Transverse colon (tissue), 4 donors: ENCODE data around the gene DUSP12.

Experiments
- POLR2AphosphoS5 ChIP-seq, 3 donors: sonication (generic); formaldehyde crosslinking; IDR thresholded peaks; one replicate each; pipeline ENCODE4 v1.6.1; 2016; ENCODE audit warnings: antibody characterized with exemption in 3 of 3
- TF ChIP-seq, protein P1 (sequence below), 5 experiments: fragments of 200-600 bp in 3 of 5; fragments of 450-650 bp in 2 of 5; sonication (generic) in 3 of 5; IDR thresholded peaks; 1 replicate in 2 of 5; 2 replicates in 3 of 5; pipeline ENCODE4 v1.5.1; 2016 to 2017; ENCODE audit warnings: antibody characterized with exemption in 5 of 5, inconsistent platforms in 3 of 5, mild to moderate bottlenecking in 2 of 5, moderate library complexity in 1 of 5

GRCh38 chr1:161763522-161764098 lies 14.0 kb downstream of the DUSP12 start:
- TF ChIP-seq, protein P1, sequence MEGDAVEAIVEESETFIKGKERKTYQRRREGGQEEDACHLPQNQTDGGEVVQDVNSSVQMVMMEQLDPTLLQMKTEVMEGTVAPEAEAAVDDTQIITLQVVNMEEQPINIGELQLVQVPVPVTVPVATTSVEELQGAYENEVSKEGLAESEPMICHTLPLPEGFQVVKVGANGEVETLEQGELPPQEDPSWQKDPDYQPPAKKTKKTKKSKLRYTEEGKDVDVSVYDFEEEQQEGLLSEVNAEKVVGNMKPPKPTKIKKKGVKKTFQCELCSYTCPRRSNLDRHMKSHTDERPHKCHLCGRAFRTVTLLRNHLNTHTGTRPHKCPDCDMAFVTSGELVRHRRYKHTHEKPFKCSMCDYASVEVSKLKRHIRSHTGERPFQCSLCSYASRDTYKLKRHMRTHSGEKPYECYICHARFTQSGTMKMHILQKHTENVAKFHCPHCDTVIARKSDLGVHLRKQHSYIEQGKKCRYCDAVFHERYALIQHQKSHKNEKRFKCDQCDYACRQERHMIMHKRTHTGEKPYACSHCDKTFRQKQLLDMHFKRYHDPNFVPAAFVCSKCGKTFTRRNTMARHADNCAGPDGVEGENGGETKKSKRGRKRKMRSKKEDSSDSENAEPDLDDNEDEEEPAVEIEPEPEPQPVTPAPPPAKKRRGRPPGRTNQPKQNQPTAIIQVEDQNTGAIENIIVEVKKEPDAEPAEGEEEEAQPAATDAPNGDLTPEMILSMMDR (IDR thresholded peaks at IDR 0.05) = peak; percentile 29 to 50 (median 41)
- TF ChIP-seq POLR2AphosphoS5 (IDR thresholded peaks at IDR 0.05) = no peak
